A549 (cell line): ENCODE results near the gene NGEF. TPM values are rescaled to one million over a fixed set of nuclear protein-coding genes. Genes with fewer than 3 reads are reported as not detected.

Source experiments
- ATAC-seq, 2 experiments: fragments of 200-7000 bp in 1 of 2; fragments of >200 bp in 1 of 2; cut with Nextera tagmentation in 1 of 2; cut with Tn5 transposase in 1 of 2; 3 replicates each; pipeline versions ENCODE4 v1.8.0 to v1.9.1; 2018 to 2020; ENCODE audit warnings: mild to moderate bottlenecking in 1 of 2, moderate library complexity in 1 of 2
- CTCF ChIA-PET: fragments of 300-600 bp; sonication (Branson Sonifier 250); formaldehyde crosslinking; extraction: SDS; loops from one replicate; lab custom pipeline; 2021; ENCODE audit warnings: antibody characterized with exemption, inconsistent platforms; lab: Yijun Ruan, JAX
- POLR2A ChIA-PET: fragments of 350-600 bp; formaldehyde crosslinking; extraction: SDS; loops from one replicate; lab custom pipeline; 2021; ENCODE audit warnings: antibody characterized with exemption, inconsistent platforms; lab: Yijun Ruan, JAX
- DNase-seq, 2 experiments: peaks; one replicate each; pipeline versions ENCODE4 v3.0.0 to v3.0.0-alpha.2; 2011 to 2016; ENCODE audit warnings: low read depth in 1 of 2, low spot score in 1 of 2
- FAIRE-seq: peaks from 2 replicates; lab custom pipeline; 2011; peaks lifted over from hg19 to GRCh38; lab: Jason Lieb, UNC
- H3K27ac ChIP-seq, 2 experiments: fragments of >200 bp; sonication (Bioruptor Twin); formaldehyde crosslinking; 3 replicates each; pipeline ENCODE4 v1.5.1; 2016 to 2017
- H3K4me1 ChIP-seq: fragments of >200 bp; sonication (Bioruptor Twin); formaldehyde crosslinking; 3 replicates; pipeline ENCODE4 v1.6.1; 2016
- H3K4me2 ChIP-seq: fragments of >200 bp; sonication (Bioruptor Twin); formaldehyde crosslinking; 3 replicates; pipeline ENCODE4 v1.6.1; 2016
- H3K4me3 ChIP-seq: fragments of >200 bp; sonication (Bioruptor Twin); formaldehyde crosslinking; 3 replicates; pipeline ENCODE4 v1.5.1; 2016
- H3K9me3 ChIP-seq: fragments of >200 bp; sonication (Bioruptor Twin); formaldehyde crosslinking; 3 replicates; pipeline ENCODE4 v1.6.1; 2016
- CBX2 ChIP-seq: fragments of 200-600 bp; sonication (generic); IDR thresholded peaks from 2 replicates; pipeline ENCODE4 v1.6.1; 2016; ENCODE audit warnings: low read depth, mild to moderate bottlenecking, borderline replicate concordance
- CEBPB ChIP-seq, 2 experiments: fragments of >200 bp in 1 of 2; sonication (Bioruptor Twin) in 1 of 2; formaldehyde crosslinking in 1 of 2; IDR thresholded peaks; 2 replicates each; pipeline ENCODE4 v1.6.1; 2012 to 2016
- EP300 ChIP-seq, 2 experiments: fragments of >200 bp; sonication (Bioruptor Twin); formaldehyde crosslinking; IDR thresholded peaks; 2 replicates in 1 of 2; 3 replicates in 1 of 2; pipeline ENCODE4 v1.6.1; 2016 to 2017
- FOSB ChIP-seq: fragments of 250-450 bp; sonication (Bioruptor Pico); IDR thresholded peaks from 2 replicates; pipeline ENCODE4 v1.5.0; 2020; ENCODE audit warnings: mild to moderate bottlenecking, moderate library complexity
- FOXS1 ChIP-seq: fragments of 250-450 bp; sonication (Bioruptor Pico); IDR thresholded peaks from 2 replicates; pipeline ENCODE4 v1.5.0; 2020; ENCODE audit warnings: mild to moderate bottlenecking, moderate library complexity
- HDAC2 ChIP-seq: fragments of 200-600 bp; sonication (generic); IDR thresholded peaks from 2 replicates; pipeline ENCODE4 v1.6.1; 2016
- HOXA7 ChIP-seq: fragments of 250-450 bp; sonication (Bioruptor Pico); IDR thresholded peaks from 2 replicates; pipeline ENCODE4 v1.5.0; 2020; ENCODE audit warnings: mild to moderate bottlenecking, moderate library complexity
- HOXB5 ChIP-seq: fragments of 250-450 bp; sonication (Bioruptor Pico); IDR thresholded peaks from 2 replicates; pipeline ENCODE4 v1.5.0; 2020; ENCODE audit warnings: mild to moderate bottlenecking, moderate library complexity
- MAFK ChIP-seq: fragments of 450-650 bp; IDR thresholded peaks from 2 replicates; pipeline ENCODE4 v1.6.1; 2014; ENCODE audit not compliant: partially characterized antibody
- MAZ ChIP-seq: fragments of 150-350 bp; IDR thresholded peaks from 2 replicates; pipeline ENCODE4 v1.6.1; 2014; ENCODE audit warnings: antibody characterized with exemption, low read depth, low read length, borderline replicate concordance
- NFE2L2 ChIP-seq: fragments of 150-350 bp; conservative IDR thresholded peaks from 2 replicates; pipeline ENCODE4 v1.6.1; 2014; ENCODE audit warnings: low read length
- NR3C1 ChIP-seq: fragments of >200 bp; sonication (Bioruptor Twin); formaldehyde crosslinking; IDR thresholded peaks from 3 replicates; pipeline ENCODE4 v1.6.1; 2017
- POLR2A ChIP-seq: IDR thresholded peaks from 2 replicates; pipeline ENCODE4 v1.6.1; 2012; ENCODE audit warnings: mild to moderate bottlenecking, low read length
- POLR2AphosphoS2 ChIP-seq: conservative IDR thresholded peaks from 2 replicates; pipeline ENCODE4 v1.6.1; 2012; ENCODE audit warnings: low read length, improper control_type of control experiment, inconsistent platforms
- RAD21 ChIP-seq, 2 experiments: fragments of >200 bp in 1 of 2; sonication (Bioruptor Twin) in 1 of 2; formaldehyde crosslinking in 1 of 2; IDR thresholded peaks in 1 of 2; conservative IDR thresholded peaks in 1 of 2; 2 replicates in 1 of 2; 3 replicates in 1 of 2; pipeline ENCODE4 v1.6.1; 2012 to 2018; ENCODE audit warnings: inconsistent platforms in 1 of 2
- RARB ChIP-seq: fragments of 250-450 bp; sonication (Bioruptor Pico); IDR thresholded peaks from 2 replicates; pipeline ENCODE4 v1.8.0; 2021; ENCODE audit warnings: mild to moderate bottlenecking, moderate library complexity
- RCOR1 ChIP-seq: fragments of 150-350 bp; IDR thresholded peaks from 2 replicates; pipeline ENCODE4 v1.6.1; 2014; ENCODE audit warnings: antibody characterized with exemption, low read length, low read depth
- RNF2 ChIP-seq: fragments of 200-600 bp; sonication (generic); IDR thresholded peaks from 2 replicates; pipeline ENCODE4 v1.6.1; 2016; ENCODE audit warnings: low read depth, mild to moderate bottlenecking, antibody characterized with exemption, moderate library complexity, borderline replicate concordance
- TFCP2L1 ChIP-seq: fragments of 250-450 bp; sonication (Bioruptor Pico); IDR thresholded peaks from 2 replicates; pipeline ENCODE4 v1.5.0; 2021; ENCODE audit warnings: mild to moderate bottlenecking
- ZC3H11A ChIP-seq: fragments of 450-650 bp; IDR thresholded peaks from 2 replicates; pipeline ENCODE4 v1.6.1; 2014; ENCODE audit warnings: antibody characterized with exemption, mild to moderate bottlenecking
- ZFP36 ChIP-seq: fragments of 450-650 bp; IDR thresholded peaks from 2 replicates; pipeline ENCODE4 v1.6.1; 2014; ENCODE audit warnings: borderline replicate concordance; ENCODE audit not compliant: partially characterized antibody
- WGBS: methylation state at CpG from one replicate; pipeline ENCODE4 v1.1.6; 2017; ENCODE audit errors: missing lambda C conversion rate; 5-methylcytosine and 5-hydroxymethylcytosine counted together
- polyA plus RNA-seq, 4 experiments: library from polyadenylated mRNA; depleted of rRNA in 3 of 4; stranded (reverse); fragments of >200 nt; fragmentation: RNase III in 1 of 4; extraction: RNeasy Plus Mini Kit Qiagen cat#74134 plus additional on column Dnase treatment in 1 of 4; gene quantifications; 2 replicates in 3 of 4; 3 replicates in 1 of 4; pipeline ENCODE4 v1.2.3, GENCODE V29; 2011 to 2017
- TF ChIP-seq, protein P1 (sequence below): fragments of >200 bp; sonication (Bioruptor Twin); formaldehyde crosslinking; IDR thresholded peaks from 3 replicates; pipeline ENCODE4 v1.5.1; 2016
- TF ChIP-seq, protein P2 (sequence below): fragments of 250-450 bp; sonication (Bioruptor Pico); IDR thresholded peaks from 2 replicates; pipeline ENCODE4 v1.5.0; 2021; ENCODE audit warnings: mild to moderate bottlenecking, moderate library complexity, borderline replicate concordance
- TF ChIP-seq, protein P3 (sequence below): IDR thresholded peaks from 2 replicates; pipeline ENCODE4 v1.6.1; 2012

NGEF gene
- polyA plus RNA-seq, 2 of the 4 experiments (the other 2 are of a cell fraction), result 8.1 to 9.7 TPM

DNA sequence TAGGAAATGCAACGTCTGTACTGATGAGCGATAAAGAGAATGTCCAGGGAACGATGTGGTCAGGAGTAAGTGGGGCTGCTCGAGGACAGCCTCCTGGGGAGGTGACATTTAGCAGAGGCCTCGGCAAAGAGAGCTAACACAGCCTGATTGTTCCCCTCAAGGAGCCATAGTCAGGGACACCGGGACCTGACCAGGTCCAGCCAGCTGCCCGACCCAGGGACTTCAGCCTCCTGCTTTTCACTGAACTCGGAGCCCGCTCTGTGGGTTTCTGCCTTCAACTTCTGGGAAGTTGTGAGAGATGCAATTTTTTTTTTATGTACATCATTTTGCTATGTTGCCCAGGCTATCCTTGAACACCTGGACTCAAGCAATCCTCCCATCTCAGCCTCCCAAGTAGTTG lies 29.5 kb upstream of the NGEF start:
- ChIA-PET POLR2A (no interaction called here), CTCF (interaction anchor here (0.6 to 5.4 kb wide), 3 partner anchors 11 to 141 kb away, joined by 3 to 39 read pairs (median 3); no protein-coding TSS in a partner anchor)
- Histone ChIP-seq H3K9me3 (no peaks in the 10 kb centered on the region), H3K4me1 (no peaks in the 10 kb centered on the region), H3K27ac (no peak overlapping the region), H3K4me3 (no peak overlapping the region), H3K4me2 (no peak overlapping the region)
- DNase-seq (no peak), FAIRE-seq (no peak)
- 75% methylated on average over 7 of the region's 9 CpGs for WGBS
- TF ChIP-seq ZFP36 (no peak), CBX2 (no peak), HDAC2 (no peak), ZC3H11A (no peak), TFCP2L1 (CRISPR knock-in tag) (no peak), POLR2AphosphoS2 (no peak), POLR2A (no peak), MAZ (no peak)
- TF ChIP-seq, protein P1, sequence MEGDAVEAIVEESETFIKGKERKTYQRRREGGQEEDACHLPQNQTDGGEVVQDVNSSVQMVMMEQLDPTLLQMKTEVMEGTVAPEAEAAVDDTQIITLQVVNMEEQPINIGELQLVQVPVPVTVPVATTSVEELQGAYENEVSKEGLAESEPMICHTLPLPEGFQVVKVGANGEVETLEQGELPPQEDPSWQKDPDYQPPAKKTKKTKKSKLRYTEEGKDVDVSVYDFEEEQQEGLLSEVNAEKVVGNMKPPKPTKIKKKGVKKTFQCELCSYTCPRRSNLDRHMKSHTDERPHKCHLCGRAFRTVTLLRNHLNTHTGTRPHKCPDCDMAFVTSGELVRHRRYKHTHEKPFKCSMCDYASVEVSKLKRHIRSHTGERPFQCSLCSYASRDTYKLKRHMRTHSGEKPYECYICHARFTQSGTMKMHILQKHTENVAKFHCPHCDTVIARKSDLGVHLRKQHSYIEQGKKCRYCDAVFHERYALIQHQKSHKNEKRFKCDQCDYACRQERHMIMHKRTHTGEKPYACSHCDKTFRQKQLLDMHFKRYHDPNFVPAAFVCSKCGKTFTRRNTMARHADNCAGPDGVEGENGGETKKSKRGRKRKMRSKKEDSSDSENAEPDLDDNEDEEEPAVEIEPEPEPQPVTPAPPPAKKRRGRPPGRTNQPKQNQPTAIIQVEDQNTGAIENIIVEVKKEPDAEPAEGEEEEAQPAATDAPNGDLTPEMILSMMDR, result no peak
- TF ChIP-seq, protein P2, sequence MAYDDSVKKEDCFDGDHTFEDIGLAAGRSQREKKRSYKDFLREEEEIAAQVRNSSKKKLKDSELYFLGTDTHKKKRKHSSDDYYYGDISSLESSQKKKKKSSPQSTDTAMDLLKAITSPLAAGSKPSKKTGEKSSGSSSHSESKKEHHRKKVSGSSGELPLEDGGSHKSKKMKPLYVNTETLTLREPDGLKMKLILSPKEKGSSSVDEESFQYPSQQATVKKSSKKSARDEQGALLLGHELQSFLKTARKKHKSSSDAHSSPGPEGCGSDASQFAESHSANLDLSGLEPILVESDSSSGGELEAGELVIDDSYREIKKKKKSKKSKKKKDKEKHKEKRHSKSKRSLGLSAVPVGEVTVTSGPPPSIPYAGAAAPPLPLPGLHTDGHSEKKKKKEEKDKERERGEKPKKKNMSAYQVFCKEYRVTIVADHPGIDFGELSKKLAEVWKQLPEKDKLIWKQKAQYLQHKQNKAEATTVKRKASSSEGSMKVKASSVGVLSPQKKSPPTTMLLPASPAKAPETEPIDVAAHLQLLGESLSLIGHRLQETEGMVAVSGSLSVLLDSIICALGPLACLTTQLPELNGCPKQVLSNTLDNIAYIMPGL, result no peak
- TF ChIP-seq, all 56 proteins: peak for 0
- ATAC-seq, result no peak

DNA sequence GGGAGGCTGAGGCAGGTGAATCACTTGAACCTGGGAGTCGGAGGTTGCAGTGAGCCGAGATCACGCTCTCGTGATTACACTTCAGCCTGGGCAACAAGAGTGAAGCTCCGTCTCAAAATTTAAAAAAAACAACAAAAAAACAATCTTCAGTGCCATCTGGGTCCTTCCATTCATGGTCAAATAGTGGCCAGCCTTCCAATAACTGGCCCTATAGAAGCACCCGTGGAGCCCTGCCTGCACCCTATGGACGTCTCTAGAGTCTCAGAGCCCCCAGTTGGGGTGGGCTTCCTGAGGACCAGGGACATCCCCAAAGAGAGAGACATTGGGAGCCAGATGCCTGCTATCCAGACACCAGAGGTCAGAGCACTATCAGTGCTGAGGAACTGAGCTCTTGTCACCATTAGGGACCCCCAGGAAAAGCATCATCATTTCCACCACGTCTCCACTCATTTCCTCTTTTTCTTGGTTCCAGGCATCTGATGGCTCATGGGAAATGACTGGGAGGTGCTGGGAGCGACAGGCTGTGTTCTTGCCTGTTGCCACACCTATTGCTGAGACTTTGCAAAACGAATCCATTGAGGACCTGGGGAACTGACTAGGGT lies 28.8 kb upstream of the NGEF start:
- POLR2A ChIA-PET, result no interaction called here
- Histone ChIP-seq H3K27ac (no peak overlapping the region), H3K4me3 (no peak overlapping the region), H3K4me1 (no peaks in the 10 kb centered on the region), H3K4me2 (no peak overlapping the region), H3K9me3 (peaks cover 6% of the 10 kb centered on the region; the same call in 2 of the 3 replicates)
- ATAC-seq, result no peak
- CTCF ChIA-PET, result interaction anchor here (1.1 to 5.4 kb wide), 3 partner anchors 12 to 189 kb away, joined by 3 to 39 read pairs (median 4); no protein-coding TSS in a partner anchor
- no peak for DNase-seq
- 68% methylated on average over 10 of the region's 10 CpGs for WGBS
- FAIRE-seq, result no peak
- TF ChIP-seq MAZ (no peak), FOXS1 (CRISPR knock-in tag) (no peak), NFE2L2 (no peak), FOSB (no peak), HOXA7 (CRISPR knock-in tag) (no peak), NR3C1 (no peak)

DNA sequence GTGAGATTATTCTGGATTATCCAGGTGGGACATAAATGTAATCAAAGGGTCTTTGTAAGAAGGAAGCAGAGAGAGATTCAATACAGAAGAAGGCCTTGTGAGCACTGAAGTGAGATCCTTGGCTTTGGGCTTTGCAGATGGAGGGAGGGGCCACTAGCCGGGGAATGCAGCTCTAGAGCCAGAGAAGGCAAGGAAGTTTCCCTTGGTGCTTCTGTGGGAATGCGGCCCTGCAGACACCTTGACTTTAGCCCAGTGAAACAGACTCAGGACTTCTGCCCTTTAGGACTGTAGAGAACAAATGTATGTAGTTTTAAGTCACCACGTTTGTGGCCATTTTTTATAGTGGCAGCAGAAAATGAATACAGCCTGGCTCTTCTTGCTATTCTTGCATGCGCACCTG lies 27.5 kb upstream of the NGEF start:
- Histone ChIP-seq H3K4me2 (no peak overlapping the region), H3K9me3 (peaks cover 10% of the 10 kb centered on the region; the same call in 2 of the 3 replicates), H3K4me3 (no peak overlapping the region), H3K4me1 (no peaks in the 10 kb centered on the region), H3K27ac (no peak overlapping the region; a peak in 1 of 6 replicates)
- FAIRE-seq, result no peak
- DNase-seq, result no peak
- no peak for TF ChIP-seq EP300 (IDR thresholded peaks at IDR 0.05)
- no peak for TF ChIP-seq RNF2
- TF ChIP-seq RARB (CRISPR knock-in tag), result no peak
- TF ChIP-seq RAD21 (conservative IDR thresholded peaks at IDR 0.05 in 1 of 2, IDR thresholded peaks at IDR 0.05 in 1 of 2), result no peak
- no peak for TF ChIP-seq HOXB5 (CRISPR knock-in tag)
- no peak for TF ChIP-seq RCOR1
- TF ChIP-seq, protein P3, sequence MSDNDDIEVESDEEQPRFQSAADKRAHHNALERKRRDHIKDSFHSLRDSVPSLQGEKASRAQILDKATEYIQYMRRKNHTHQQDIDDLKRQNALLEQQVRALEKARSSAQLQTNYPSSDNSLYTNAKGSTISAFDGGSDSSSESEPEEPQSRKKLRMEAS, result no peak
- no peak for TF ChIP-seq MAZ
- TF ChIP-seq MAFK, result no peak
- no peak for TF ChIP-seq CEBPB (IDR thresholded peaks at IDR 0.05)
- ATAC-seq, result no peak
- CTCF ChIA-PET, result interaction anchor here (1.1 to 5.4 kb wide), 2 partner anchors 13 to 188 kb away, joined by 4 to 39 read pairs; no protein-coding TSS in a partner anchor
- POLR2A ChIA-PET, result no interaction called here
- 66% methylated on average over 4 of the region's 4 CpGs for WGBS
